Neural crest cell (in vitro differentiated cells): ENCODE results near the gene LYPD6. TPM values are rescaled to one million over a fixed set of nuclear protein-coding genes. Genes with fewer than 3 reads are reported as not detected.

Source experiments
- DNase-seq: peaks from one replicate; pipeline ENCODE4 v3.0.0; 2021; ENCODE audit warnings: low read depth, mixed read lengths, low spot score
- H3K27ac Mint-ChIP-seq: one replicate; pipeline ENCODE4 v1.8.0; 2021; ENCODE audit warnings: mild to moderate bottlenecking, mixed read lengths; ENCODE audit not compliant: unreplicated experiment
- H3K27me3 Mint-ChIP-seq: 2 replicates; pipeline ENCODE4 v1.8.0; 2021; ENCODE audit warnings: low read depth, mild to moderate bottlenecking, mixed read lengths
- H3K36me3 Mint-ChIP-seq: 2 replicates; pipeline ENCODE4 v1.8.0; 2021; ENCODE audit warnings: low read depth, mild to moderate bottlenecking, mixed read lengths
- H3K4me1 Mint-ChIP-seq: 2 replicates; pipeline ENCODE4 v1.8.0; 2021; ENCODE audit warnings: mixed read lengths
- H3K4me3 Mint-ChIP-seq: one replicate; pipeline ENCODE4 v1.8.0; 2021; ENCODE audit warnings: mild to moderate bottlenecking, mixed read lengths
- H3K9me3 Mint-ChIP-seq: 2 replicates; pipeline ENCODE4 v1.8.0; 2021; ENCODE audit warnings: mixed read lengths
- CTCF ChIP-seq: fragments of 200-600 bp; sonication (generic); conservative IDR thresholded peaks from 2 replicates; pipeline ENCODE4 v1.5.0; 2021; ENCODE audit warnings: antibody characterized with exemption, mild to moderate bottlenecking
- total RNA-seq: library from RNA; stranded (reverse); gene quantifications from 2 replicates; pipeline ENCODE4 v1.2.1, GENCODE V29; 2021

The LYPD6 gene
- total RNA-seq, 1 donor from 2014 or later = 7.1 TPM

- TF ChIP-seq CTCF = no peak
- Mint-ChIP-seq H3K9me3 (peaks cover 2% of the 10 kb centered on the region), H3K36me3 (no peaks in the 10 kb centered on the region), H3K4me3 (no peak overlapping the region), H3K27me3 (no peaks in the 10 kb centered on the region), H3K27ac (no peak overlapping the region), H3K4me1 (peaks cover 12% of the 10 kb centered on the region)
- no peak for DNase-seq
These were observed 92.6 kb downstream of the LYPD6 start for GRCh38 chr2:149422991-149423338.

- TF ChIP-seq CTCF = no peak
- no peaks in the 10 kb centered on the region for H3K36me3 Mint-ChIP-seq
- peaks cover 2% of the 10 kb centered on the region for H3K9me3 Mint-ChIP-seq
- H3K4me1 Mint-ChIP-seq = peaks cover 12% of the 10 kb centered on the region
- H3K27ac Mint-ChIP-seq = no peak overlapping the region
- no peaks in the 10 kb centered on the region for H3K27me3 Mint-ChIP-seq
- H3K4me3 Mint-ChIP-seq = no peak overlapping the region
- no peak for DNase-seq
These were observed 93.2 kb downstream of the LYPD6 start for GRCh38 chr2:149423630-149424029.

GRCh38 chr2:149427387-149427786 is 97.0 kb downstream of the LYPD6 start:
- TF ChIP-seq CTCF = no peak
- Mint-ChIP-seq H3K4me3 (no peak overlapping the region), H3K27ac (no peak overlapping the region), H3K27me3 (no peaks in the 10 kb centered on the region), H3K36me3 (no peaks in the 10 kb centered on the region), H3K9me3 (peaks cover 2% of the 10 kb centered on the region), H3K4me1 (no peaks in the 10 kb centered on the region)
- no peak for DNase-seq

- DNase-seq = no peak
- no peak overlapping the region for H3K4me3 Mint-ChIP-seq
- TF ChIP-seq CTCF = no peak
- no peaks in the 10 kb centered on the region for H3K36me3 Mint-ChIP-seq
- H3K27me3 Mint-ChIP-seq = no peaks in the 10 kb centered on the region
- H3K4me1 Mint-ChIP-seq = no peaks in the 10 kb centered on the region
- H3K27ac Mint-ChIP-seq = no peak overlapping the region
- peaks cover 2% of the 10 kb centered on the region for H3K9me3 Mint-ChIP-seq
These were observed 98.4 kb downstream of the LYPD6 start for GRCh38 chr2:149428783-149429182.

GRCh38 chr2:149430743-149431736 is 100.7 kb downstream of the LYPD6 start:
- no peak for TF ChIP-seq CTCF
- no peaks in the 10 kb centered on the region for H3K36me3 Mint-ChIP-seq
- DNase-seq = no peak
- H3K4me1 Mint-ChIP-seq = no peaks in the 10 kb centered on the region
- no peak overlapping the region for H3K27ac Mint-ChIP-seq
- peaks cover 2% of the 10 kb centered on the region for H3K9me3 Mint-ChIP-seq
- no peak overlapping the region for H3K4me3 Mint-ChIP-seq
- no peaks in the 10 kb centered on the region for H3K27me3 Mint-ChIP-seq
